GM12878 (cell line): ENCODE measurements around the gene CD58. TPM values are rescaled to one million over a fixed set of nuclear protein-coding genes. Genes with fewer than 3 reads are reported as not detected.

Source experiments
- ATAC-seq: fragments of 200-7000 bp; cut with Tn5 transposase; 3 replicates; pipeline ENCODE4 v1.9.1; 2020; ENCODE audit warnings: mild to moderate bottlenecking, moderate library complexity
- BruUV-seq: library from RNA; stranded (reverse); fragments of 400-500 nt; replicated peaks from 2 replicates; lab custom pipeline; 2021; lab: Mats Ljungman, UMichigan
- CTCF ChIA-PET: fragments of 300-600 bp; sonication (Branson Sonifier 250); formaldehyde crosslinking; extraction: SDS; loops from one replicate; lab custom pipeline; 2021; ENCODE audit warnings: inconsistent platforms; lab: Yijun Ruan, JAX
- POLR2A ChIA-PET: fragments of 350-600 bp; formaldehyde crosslinking; extraction: SDS; loops from one replicate; lab custom pipeline; 2021; ENCODE audit warnings: inconsistent platforms; lab: Charles Lee
- RAD21 ChIA-PET: fragments of 300-600 bp; sonication (Branson Sonifier 250); formaldehyde crosslinking; loops from one replicate; lab custom pipeline; 2023; ENCODE audit warnings: antibody characterized with exemption; ENCODE audit not compliant: unreplicated experiment; lab: Charles Lee
- SMC1A ChIA-PET: fragments of 300-600 bp; sonication (Branson Sonifier 250); formaldehyde crosslinking; loops from one replicate; lab custom pipeline; 2023; ENCODE audit not compliant: unreplicated experiment, uncharacterized antibody; lab: Charles Lee
- DNase-seq: peaks from one replicate; pipeline ENCODE4 v3.0.0-alpha.2; 2011; ENCODE audit warnings: low read depth, low spot score
- FAIRE-seq: peaks from 3 replicates; lab custom pipeline; 2011; peaks lifted over from hg19 to GRCh38; lab: Jason Lieb, UNC
- H2AFZ ChIP-seq: 2 replicates; pipeline ENCODE4 v1.6.0; 2011; ENCODE audit warnings: low read depth, low read length, control low read depth; ENCODE audit not compliant: control insufficient read depth
- H3K27ac ChIP-seq: 2 replicates; pipeline ENCODE4 v1.5.1; 2011; ENCODE audit warnings: control low read depth; ENCODE audit not compliant: control insufficient read depth, insufficient read depth
- H3K27me3 ChIP-seq, 2 experiments: replicated peaks in 1 of 2; 2 replicates each; pipeline versions ENCODE4 v1.6.0 to v1.6.1; 2011; ENCODE audit warnings: low read length in 1 of 2; ENCODE audit not compliant: control insufficient read depth in 2 of 2, insufficient read depth in 2 of 2
- H3K36me3 ChIP-seq, 2 experiments: 2 replicates each; pipeline ENCODE4 v1.5.1; 2011; ENCODE audit warnings: low read length in 1 of 2; ENCODE audit not compliant: control insufficient read depth in 2 of 2, insufficient read depth in 2 of 2
- H3K4me1 ChIP-seq: 2 replicates; pipeline ENCODE4 v1.6.1; 2011; ENCODE audit warnings: mild to moderate bottlenecking, low read length, moderate library complexity, mixed read lengths; ENCODE audit not compliant: control insufficient read depth, insufficient read depth
- H3K4me2 ChIP-seq: 2 replicates; pipeline ENCODE4 v1.6.0; 2011; ENCODE audit warnings: control low read depth; ENCODE audit not compliant: control insufficient read depth, insufficient read depth
- H3K4me3 ChIP-seq: fragments of 200-600 bp; sonication (generic); 2 replicates; pipeline ENCODE4 v1.5.1; 2016
- H3K79me2 ChIP-seq: 2 replicates; pipeline ENCODE4 v1.6.0; 2011; ENCODE audit warnings: low read length; ENCODE audit not compliant: control insufficient read depth, insufficient read depth
- H3K9ac ChIP-seq: 2 replicates; pipeline ENCODE4 v1.8.0; 2011; ENCODE audit warnings: low read length, control low read depth, mixed read lengths; ENCODE audit not compliant: control insufficient read depth, insufficient read depth
- H3K9me3 ChIP-seq: replicated peaks from 3 replicates; pipeline ENCODE4 v1.5.1; 2011; ENCODE audit warnings: mild to moderate bottlenecking, low read length; ENCODE audit not compliant: control insufficient read depth, insufficient read depth
- H4K20me1 ChIP-seq: 2 replicates; pipeline ENCODE4 v1.6.0; 2011; ENCODE audit not compliant: control insufficient read depth, insufficient read depth
- CBFB ChIP-seq: IDR thresholded peaks from 2 replicates; pipeline ENCODE4 v1.6.1; 2016; ENCODE audit warnings: antibody characterized with exemption, low read depth
- ETV6 ChIP-seq, 2 experiments: fragments of 450-650 bp in 1 of 2; IDR thresholded peaks in 1 of 2; conservative IDR thresholded peaks in 1 of 2; 2 replicates each; pipeline ENCODE4 v1.6.1; 2014; ENCODE audit warnings: antibody characterized with exemption in 1 of 2, borderline replicate concordance in 1 of 2, low read depth in 1 of 2, mild to moderate bottlenecking in 1 of 2, moderate library complexity in 1 of 2
- FOXK2 ChIP-seq: fragments of 450-650 bp; IDR thresholded peaks from 2 replicates; pipeline ENCODE4 v1.6.1; 2017; ENCODE audit warnings: mild to moderate bottlenecking, moderate library complexity
- MEF2B ChIP-seq: fragments of 450-650 bp; IDR thresholded peaks from 2 replicates; pipeline ENCODE4 v1.6.1; 2018; ENCODE audit warnings: mild to moderate bottlenecking, moderate library complexity; ENCODE audit not compliant: partially characterized antibody, poor library complexity, severe bottlenecking
- RB1 ChIP-seq: fragments of 450-650 bp; formaldehyde crosslinking; IDR thresholded peaks from 2 replicates; pipeline ENCODE4 v1.6.1; 2017; ENCODE audit warnings: mild to moderate bottlenecking, borderline replicate concordance
- RELA ChIP-seq: fragments of 450-650 bp; IDR thresholded peaks from 2 replicates; pipeline ENCODE4 v1.8.0; 2014; ENCODE audit warnings: borderline replicate concordance; ENCODE audit not compliant: partially characterized antibody
- RUNX3 ChIP-seq: IDR thresholded peaks from 2 replicates; pipeline ENCODE4 v1.6.1; 2012; ENCODE audit warnings: low read length, inconsistent platforms
- ZZZ3 ChIP-seq: IDR thresholded peaks from 2 replicates; pipeline ENCODE4 v1.6.1; 2011; ENCODE audit warnings: low read depth; ENCODE audit not compliant: control insufficient read depth, insufficient read length
- WGBS: methylation state at CpG from one replicate; pipeline ENCODE4 v1.1.6; 2016; ENCODE audit warnings: low lambda C conversion rate; ENCODE audit not compliant: insufficient replicate concordance, insufficient coverage; ENCODE audit errors: missing lambda C conversion rate; 5-methylcytosine and 5-hydroxymethylcytosine counted together
- in situ Hi-C: fragments of 300-500 bp; cut with MboI; formaldehyde crosslinking; loops from 9 replicates; pipeline ENCODE4 v1.14.3; 2018; ENCODE audit warnings: mixed read lengths
- intact Hi-C: fragments of 100-400 bp; cut with micrococcal nuclease; formaldehyde crosslinking; loops from one replicate; pipeline ENCODE4 v1.14.2; 2022; ENCODE audit not compliant: unreplicated experiment
- polyA plus RNA-seq, 11 experiments: library from polyadenylated mRNA; depleted of rRNA in 4 of 11; unstranded in 6 of 11; stranded (reverse) in 5 of 11; fragments of >200 nt; fragmentation: Nextera tagmentation in 4 of 11; fragmentation: Illumina TruSeq in 1 of 11; extraction: Ambion mirVana in 4 of 11; extraction: Trizol in 1 of 11; gene quantifications; 1 replicate in 1 of 11; 2 replicates in 10 of 11; pipeline versions ENCODE4 v1.2.1 to v1.2.3, GENCODE V29; 2011 to 2016; ENCODE audit warnings: inconsistent platforms in 2 of 11, missing spikeins in 2 of 11, low read depth in 1 of 11
- total RNA-seq, 4 experiments: library from RNA; depleted of rRNA in 3 of 4; stranded (reverse); fragments of >200 nt in 3 of 4; fragmentation: Illumina TruSeq in 1 of 4; extraction: Trizol in 1 of 4; gene quantifications; 2 replicates each; pipeline versions ENCODE4 v1.2.1 to v1.2.3, GENCODE V29; 2013 to 2021
- TF ChIP-seq, protein P1 (sequence below): IDR thresholded peaks from 2 replicates; pipeline ENCODE4 v1.6.1; 2012; ENCODE audit warnings: low read depth, low read length, improper control_type of control experiment

CD58 gene
- total and polyA plus RNA-seq, 10 of the 15 experiments (the other 5 are each of a cell fraction or from before 2014, with no cell fraction given): 70.4 to 252 (median 129) TPM

DNA sequence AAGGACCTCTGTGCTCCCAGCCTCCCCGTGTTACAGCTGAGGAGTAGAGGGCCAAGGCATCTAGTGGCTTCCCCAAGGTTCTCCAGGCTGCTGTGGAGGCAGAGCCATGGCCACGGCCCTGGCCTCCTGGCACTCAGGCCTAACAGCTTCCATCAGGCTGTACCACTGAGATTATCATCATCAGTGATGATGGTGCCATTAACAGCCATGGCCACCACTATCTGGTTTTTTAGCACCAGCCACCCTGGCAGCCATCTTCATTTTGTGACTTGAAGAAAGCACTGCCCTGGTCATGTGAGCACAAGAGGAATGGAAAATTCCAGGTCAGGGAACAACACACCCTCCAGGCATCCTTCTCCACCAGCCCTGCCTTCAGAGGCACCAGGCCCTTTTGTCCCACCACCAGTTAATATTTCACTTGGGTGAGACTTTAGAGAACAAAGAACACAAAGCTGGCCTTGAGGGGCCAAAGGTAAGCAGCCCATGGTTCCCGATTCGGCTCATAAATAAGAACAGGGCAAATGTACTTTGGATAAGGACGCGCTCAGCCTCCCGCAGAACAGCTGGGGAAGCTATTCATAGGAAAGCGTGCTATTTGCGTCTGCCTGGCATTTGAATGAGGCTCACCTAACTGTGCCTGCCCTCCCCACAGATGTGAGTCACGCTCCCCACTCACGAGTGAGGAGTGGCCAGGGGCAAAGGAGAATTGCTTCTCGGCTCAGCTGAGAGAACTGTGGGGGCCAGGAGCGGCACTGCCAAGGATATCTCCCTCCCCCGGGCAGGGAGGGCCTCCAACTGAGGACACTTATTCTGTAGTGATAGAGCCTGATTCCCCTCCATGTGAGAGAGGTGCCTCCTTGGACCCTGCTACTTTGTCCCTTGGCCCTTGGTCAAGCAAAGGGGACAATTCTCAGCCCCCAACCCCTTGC lies 95.6 kb downstream of the CD58 start:
- no peaks in the 10 kb centered on the region for H3K36me3 ChIP-seq
- WGBS: 81% methylated on average over 14 of the region's 14 CpGs
- H4K20me1 ChIP-seq: no peaks in the 10 kb centered on the region
- ChIA-PET SMC1A (interaction anchor here (0.7 to 1.7 kb wide), 4 partner anchors 10 to 309 kb away, joined by 3 to 5 read pairs (median 4); no protein-coding TSS in a partner anchor), CTCF (interaction anchor here (1.0 to 4.7 kb wide), 3 partner anchors 11 to 337 kb away, joined by 3 to 32 read pairs (median 3); no protein-coding TSS in a partner anchor), RAD21 (interaction anchor here (1.9 kb wide), 1 partner anchor 336 kb away, joined by 6 read pairs; no protein-coding TSS in a partner anchor), POLR2A (no interaction called here)
- no peaks in the 10 kb centered on the region for H3K79me2 ChIP-seq
- ATAC-seq (no peak), DNase-seq (no peak), FAIRE-seq (no peak)
- no peaks in the 10 kb centered on the region for H3K27me3 ChIP-seq
- H3K27ac ChIP-seq: no peak overlapping the region
- no peaks in the 10 kb centered on the region for H3K4me1 ChIP-seq
- in situ Hi-C loops: no loop called here
- no TSS peak for BruUV-seq
- H2AFZ ChIP-seq: no peak overlapping the region
- intact Hi-C loops: no loop called here
- H3K4me3 ChIP-seq: no peak overlapping the region
- H3K9ac ChIP-seq: no peak overlapping the region
- TF ChIP-seq ETV6 (conservative IDR thresholded peaks at IDR 0.05 in 1 of 2, IDR thresholded peaks at IDR 0.05 in 1 of 2; ENCODE audit: borderline replicate concordance in 1 of 2, low read depth in 1 of 2) (no peak), RB1 (no peak)
- H3K9me3 ChIP-seq: no peaks in the 10 kb centered on the region
- no peak overlapping the region for H3K4me2 ChIP-seq

DNA sequence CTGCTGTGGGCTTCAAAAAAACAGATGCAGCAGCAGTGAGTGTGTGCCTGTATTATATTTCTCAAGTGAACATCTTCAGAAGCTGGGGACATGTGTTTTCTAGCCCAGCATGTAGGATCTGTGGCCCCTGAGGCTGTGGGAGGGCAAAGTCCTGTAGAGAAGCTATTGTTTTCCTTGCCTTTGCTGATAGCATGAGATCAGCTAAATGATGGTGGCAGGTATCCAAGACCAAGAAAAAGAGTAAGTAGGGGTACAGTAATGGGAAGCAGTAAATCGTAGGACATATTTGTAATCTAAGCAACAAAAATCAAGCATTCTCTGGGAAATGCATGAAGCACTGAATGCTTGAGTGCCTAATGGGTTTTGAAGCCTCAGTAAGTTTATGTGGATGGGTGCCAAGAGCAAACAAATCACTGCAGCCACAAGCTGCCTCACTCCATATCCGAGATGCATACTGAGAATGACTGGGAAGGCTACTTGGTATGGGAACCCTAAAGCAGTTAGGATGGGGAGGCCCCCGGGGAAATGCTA lies 98.3 kb downstream of the CD58 start:
- Histone ChIP-seq H3K9me3 (no peaks in the 10 kb centered on the region), H3K27me3 (no peaks in the 10 kb centered on the region), H3K4me1 (no peaks in the 10 kb centered on the region), H3K4me2 (no peak overlapping the region), H3K79me2 (no peaks in the 10 kb centered on the region), H3K36me3 (no peaks in the 10 kb centered on the region), H4K20me1 (no peaks in the 10 kb centered on the region)
- CTCF ChIA-PET: interaction anchor here (0.7 to 1.5 kb wide), 6 partner anchors 11 to 334 kb away, joined by 3 to 7 read pairs (median 4); no protein-coding TSS in a partner anchor
- intact Hi-C loops (no loop called here), in situ Hi-C loops (no loop called here)
- RAD21 ChIA-PET: interaction anchor here (0.7 to 1.4 kb wide), 2 partner anchors 10 to 13 kb away, joined by 3 to 4 read pairs; no protein-coding TSS in a partner anchor
- DNase-seq (no peak), FAIRE-seq (no peak)
- SMC1A ChIA-PET: interaction anchor here (1.2 kb wide), 1 partner anchor 13 kb away, joined by 3 read pairs; no protein-coding TSS in a partner anchor
- TF ChIP-seq RUNX3: no peak
- TF ChIP-seq, protein P1, sequence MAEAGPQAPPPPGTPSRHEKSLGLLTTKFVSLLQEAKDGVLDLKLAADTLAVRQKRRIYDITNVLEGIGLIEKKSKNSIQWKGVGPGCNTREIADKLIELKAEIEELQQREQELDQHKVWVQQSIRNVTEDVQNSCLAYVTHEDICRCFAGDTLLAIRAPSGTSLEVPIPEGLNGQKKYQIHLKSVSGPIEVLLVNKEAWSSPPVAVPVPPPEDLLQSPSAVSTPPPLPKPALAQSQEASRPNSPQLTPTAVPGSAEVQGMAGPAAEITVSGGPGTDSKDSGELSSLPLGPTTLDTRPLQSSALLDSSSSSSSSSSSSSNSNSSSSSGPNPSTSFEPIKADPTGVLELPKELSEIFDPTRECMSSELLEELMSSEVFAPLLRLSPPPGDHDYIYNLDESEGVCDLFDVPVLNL: no peak
- TF ChIP-seq ETV6 (conservative IDR thresholded peaks at IDR 0.05 in 1 of 2, IDR thresholded peaks at IDR 0.05 in 1 of 2; ENCODE audit: borderline replicate concordance in 1 of 2, low read depth in 1 of 2): no peak
- no peak for TF ChIP-seq MEF2B
- no peak for TF ChIP-seq ZZZ3
- TF ChIP-seq CBFB: no peak
- TF ChIP-seq FOXK2: no peak
- no peak for TF ChIP-seq RELA
- TF ChIP-seq, all 136 proteins: peak for 0
- 71% methylated on average over 3 of the region's 3 CpGs for WGBS
- Histone ChIP-seq H2AFZ (no peak overlapping the region), H3K9ac (no peak overlapping the region), H3K4me3 (no peak overlapping the region), H3K27ac (no peak overlapping the region)
- BruUV-seq: no TSS peak
- POLR2A ChIA-PET: no interaction called here
- ATAC-seq: no peak
